Left cardiac atrium (tissue), 4 donors: Measurements from ENCODE around the gene G6PC1. TPM values are rescaled to one million over a fixed set of nuclear protein-coding genes. Genes with fewer than 3 reads are reported as not detected.
A peak's percentile ranks its signal among the peaks of the same experiment; 100 is the strongest.
"Not testable (repeated sequence)": the region's sequence is repeated elsewhere in the genome, so short reads cannot be mapped to it uniquely, and the experiment has no call there.

Experiments used
- ATAC-seq, 2 donors: fragments of 200-7000 bp; cut with Tn5 transposase; one replicate each; pipeline ENCODE4 v1.9.1; 2020; ENCODE audit warnings: mild to moderate bottlenecking in 2 of 2, moderate library complexity in 2 of 2
- DNase-seq: peaks from one replicate; pipeline ENCODE4 v3.0.0-alpha.2; 2020
- intact Hi-C, 2 donors: fragments of 100-400 bp; cut with DNase I; formaldehyde crosslinking; loops; one replicate each; pipeline versions ENCODE4 v1.14.1 to v1.15.1; 2022 to 2023
- total RNA-seq, 2 donors: library from RNA; stranded (reverse); fragmentation: NEBNext Ultra II Directional; extraction: Animal tissue kit (Norgen Biotek cat#: 25700); gene quantifications; one replicate each; pipeline ENCODE4 v1.2.1, GENCODE V29; 2021
- donor health status: DM: no; HTN: yes; CAD: no.
- donor health status: DM: no; HTN: yes; CAD: no; lungs with severe emphysema.
- donor health status: DM: yes; HTN: yes; CAD: no.
- donor health status: Dilated cardiomyopathy.

G6PC1 gene
- total RNA-seq, 2 donors from 2014 or later = not detected

DNA sequence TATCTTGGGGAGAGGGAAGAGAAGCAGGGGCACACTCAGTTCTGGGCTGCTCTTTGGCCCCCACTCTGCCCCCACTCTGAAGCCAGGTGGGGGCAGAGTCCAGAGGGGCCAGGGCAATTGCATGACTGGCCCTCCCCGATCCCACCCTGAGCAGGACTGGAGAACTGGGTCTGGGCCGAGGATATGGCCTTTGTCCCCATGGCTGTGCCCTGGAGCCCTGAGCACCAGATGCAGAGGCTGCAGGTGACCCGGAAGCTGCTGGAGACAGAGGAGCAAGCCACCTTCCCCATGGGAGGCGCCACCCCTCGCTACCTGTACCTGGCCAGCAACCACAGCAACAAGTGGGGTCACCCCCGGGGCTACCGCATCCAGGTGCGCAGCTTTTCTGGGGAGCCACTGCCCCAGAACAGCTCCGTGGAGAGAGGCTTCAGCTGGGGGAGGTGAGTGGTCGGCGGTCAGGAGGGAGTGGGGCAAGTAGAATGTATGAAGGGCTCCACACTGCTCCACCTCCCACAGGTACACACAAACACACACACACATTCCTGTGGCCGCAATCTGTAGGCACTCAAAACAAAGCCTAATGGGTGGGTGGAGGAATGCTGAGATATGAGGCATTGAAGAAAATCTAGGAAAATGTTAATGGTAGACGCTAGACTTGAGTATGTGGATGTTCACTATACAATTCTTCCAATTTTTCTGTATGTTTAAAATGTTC, 28.2 kb upstream of the G6PC1 start:
- intact Hi-C loops = no loop called here
- no peak for DNase-seq

DNA sequence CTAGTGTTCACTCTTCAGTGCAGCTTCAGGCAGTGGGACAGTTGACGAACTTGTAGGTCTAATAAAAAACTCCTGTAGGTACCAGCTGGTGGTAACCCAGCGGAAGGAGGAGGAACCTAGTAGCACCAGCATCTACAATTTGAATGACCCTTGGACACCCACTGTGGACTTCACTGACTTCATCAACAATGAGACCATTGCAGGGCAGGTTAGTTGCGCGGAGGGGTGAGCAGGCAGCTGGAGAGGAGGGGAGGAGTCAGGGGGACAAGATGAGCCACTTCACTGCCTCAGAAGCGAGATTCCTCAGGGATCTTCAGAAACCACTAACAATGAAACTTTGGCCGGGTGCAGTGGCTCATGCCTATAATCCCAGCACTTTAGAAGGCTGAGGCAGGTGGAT, 27.3 kb upstream of the G6PC1 start:
- no peak for ATAC-seq
- intact Hi-C loops = no loop called here
- DNase-seq = no peak

More for the DNA sequence above, 28.2 kb upstream of the G6PC1 start:
- ATAC-seq = no peak

DNA sequence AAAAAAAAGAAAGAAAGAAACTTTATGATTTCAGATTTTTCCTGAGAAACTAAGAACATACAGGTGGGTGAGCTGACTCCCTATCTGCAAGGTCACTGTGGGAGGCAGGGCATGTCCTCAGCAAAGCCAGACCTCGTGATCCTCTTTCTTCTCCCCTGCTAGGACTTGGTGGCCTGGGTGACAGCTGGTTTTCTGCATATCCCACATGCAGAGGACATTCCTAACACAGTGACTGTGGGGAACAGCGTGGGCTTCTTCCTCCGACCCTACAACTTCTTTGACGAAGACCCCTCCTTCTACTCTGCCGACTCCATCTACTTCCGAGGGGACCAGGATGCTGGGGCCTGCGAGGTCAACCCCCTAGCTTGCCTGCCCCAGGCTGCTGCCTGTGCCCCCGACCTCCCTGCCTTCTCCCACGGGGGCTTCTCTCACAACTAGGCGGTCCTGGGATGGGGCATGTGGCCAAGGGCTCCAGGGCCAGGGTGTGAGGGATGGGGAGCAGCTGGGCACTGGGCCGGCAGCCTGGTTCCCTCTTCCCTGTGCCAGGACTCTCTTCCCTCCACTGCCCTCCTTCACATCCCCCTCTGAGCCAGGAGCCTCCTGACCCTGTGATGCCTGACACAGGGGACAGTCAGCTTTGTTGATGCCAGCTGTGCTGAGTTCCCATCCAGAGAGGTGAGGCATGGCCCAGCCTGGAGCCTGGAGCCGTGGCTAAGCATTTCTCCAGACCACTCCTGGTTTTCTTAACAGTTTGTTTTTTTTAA, 26.5 kb upstream of the G6PC1 start:
- peak in 1 of 2 donors; percentile 30 for ATAC-seq
- DNase-seq, intact Hi-C loops: not testable (repeated sequence)

DNA sequence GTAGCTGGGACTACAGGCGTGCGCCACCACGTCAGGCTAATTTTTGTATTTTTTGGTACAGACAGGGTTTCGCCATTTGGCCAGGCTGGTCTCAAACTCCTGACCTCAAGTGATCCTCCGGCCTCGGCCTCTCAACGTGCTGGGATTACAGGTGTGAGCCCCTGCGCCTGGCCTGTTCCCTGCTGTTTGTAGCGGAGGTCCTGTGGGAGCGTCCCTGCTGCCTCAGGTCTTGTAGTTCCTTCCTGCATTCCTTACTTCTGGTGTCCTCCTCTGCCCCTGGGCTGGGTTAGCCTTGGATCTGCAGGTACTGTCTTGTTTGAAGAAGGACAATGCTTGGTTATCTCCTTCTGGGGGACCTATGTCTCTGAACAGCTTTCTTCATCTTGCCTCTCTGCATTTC, 23.6 kb upstream of the G6PC1 start:
- ATAC-seq = no peak
- intact Hi-C loops = loop anchor here in 1 of 2 donors (5.0 kb wide), 1 partner anchor 35 kb away; no protein-coding TSS in a partner anchor
- DNase-seq = no peak

DNA sequence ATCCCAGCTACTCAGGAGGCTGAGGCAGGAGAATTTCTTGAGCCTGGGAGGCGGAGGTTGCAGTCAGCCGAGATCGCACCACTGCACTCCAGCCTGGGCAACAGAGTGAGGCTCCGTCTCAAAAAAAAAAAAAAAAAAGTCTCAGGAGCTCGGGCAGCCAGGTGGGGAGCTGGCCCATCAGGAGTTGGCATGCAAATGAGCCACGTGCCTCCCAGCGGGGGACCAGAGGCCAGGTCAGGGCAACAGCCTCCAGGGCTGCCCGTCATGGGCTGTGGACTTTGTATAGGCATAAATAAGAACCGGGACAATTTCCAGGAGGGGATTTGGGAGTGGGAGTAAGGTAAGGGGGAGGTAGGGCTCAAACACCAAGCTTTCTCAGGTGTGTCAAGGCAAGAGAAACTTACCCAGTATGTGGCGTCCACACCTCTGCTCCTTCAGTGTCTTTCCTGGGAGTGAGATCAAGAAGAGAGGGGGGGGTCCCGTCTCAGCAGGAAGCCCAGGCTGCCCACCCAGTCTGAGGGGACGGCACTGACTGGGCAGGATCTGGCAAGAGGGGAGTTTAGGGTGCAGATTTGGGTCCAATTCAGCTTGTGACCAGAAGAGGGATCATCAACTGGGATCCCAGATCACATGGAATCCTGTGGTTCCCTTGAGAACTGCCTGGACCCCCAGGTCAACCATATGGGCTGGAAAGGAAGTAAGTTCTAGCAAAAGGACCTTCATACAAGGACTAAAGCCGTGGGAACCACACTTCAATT, 22.3 kb upstream of the G6PC1 start:
- ATAC-seq = no peak

DNA sequence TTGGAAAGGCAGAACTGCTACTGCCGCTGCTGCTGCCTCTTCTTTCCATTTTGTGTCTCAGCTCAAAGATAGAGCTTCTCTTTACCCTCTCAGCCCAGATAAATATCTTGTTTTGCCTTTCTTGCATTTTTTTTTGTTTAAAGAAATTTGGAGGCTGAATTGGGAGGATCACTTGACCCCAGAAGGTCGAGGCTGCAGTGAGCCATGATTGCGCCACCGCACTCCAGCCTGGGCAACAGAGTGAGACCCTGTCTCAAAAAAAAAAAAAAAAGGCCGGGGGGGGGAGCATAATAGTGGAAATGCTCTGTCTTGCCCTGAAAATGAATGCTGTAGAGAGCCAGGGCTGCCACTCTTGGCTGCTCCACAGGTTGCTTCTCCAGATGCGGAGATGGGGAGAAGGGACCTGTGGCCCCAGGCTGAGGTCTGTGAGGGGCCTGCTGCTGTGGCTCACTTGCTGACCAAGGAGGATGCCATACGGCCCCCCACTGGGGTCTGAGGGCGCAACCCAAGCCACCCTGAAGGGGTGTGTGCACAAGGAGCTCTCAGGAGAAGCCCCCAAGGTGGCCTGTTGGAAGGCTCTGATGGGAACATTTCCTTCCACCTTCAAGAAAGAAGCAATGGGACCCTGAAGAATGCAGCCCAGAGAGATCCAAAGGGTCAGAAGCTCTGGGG, 21.5 kb upstream of the G6PC1 start:
- no peak for DNase-seq
- no peak for ATAC-seq
- intact Hi-C loops = loop anchor here in 1 of 2 donors (5.0 kb wide), 1 partner anchor 33 kb away; no protein-coding TSS in a partner anchor

More for the DNA sequence above, 22.3 kb upstream of the G6PC1 start:
- DNase-seq = no peak
- intact Hi-C loops = loop anchor here in 1 of 2 donors (5.0 kb wide), 1 partner anchor 34 kb away; no protein-coding TSS in a partner anchor

DNA sequence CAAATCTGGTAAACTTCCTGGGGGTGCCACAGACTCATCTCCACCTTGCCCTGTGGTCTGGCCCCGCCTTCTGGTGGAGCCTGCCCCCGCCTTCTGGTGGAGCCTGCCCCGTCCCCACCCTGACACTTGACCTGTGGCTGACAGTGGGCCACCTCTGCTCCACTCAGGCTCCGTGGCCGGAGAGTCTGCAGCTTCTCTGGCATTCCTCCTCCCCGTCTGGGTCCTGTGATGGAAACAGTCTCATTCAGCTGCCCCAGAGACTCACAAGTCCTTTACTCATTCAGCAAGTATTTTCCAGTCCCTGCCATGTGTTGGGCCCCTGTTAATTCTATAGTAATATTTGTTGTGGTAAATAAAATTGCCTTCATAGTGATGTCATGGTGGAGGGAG, 21.0 kb upstream of the G6PC1 start:
- intact Hi-C loops = loop anchor here in 1 of 2 donors (5.0 kb wide), 1 partner anchor 33 kb away; no protein-coding TSS in a partner anchor
- DNase-seq = no peak
- no peak for ATAC-seq

DNA sequence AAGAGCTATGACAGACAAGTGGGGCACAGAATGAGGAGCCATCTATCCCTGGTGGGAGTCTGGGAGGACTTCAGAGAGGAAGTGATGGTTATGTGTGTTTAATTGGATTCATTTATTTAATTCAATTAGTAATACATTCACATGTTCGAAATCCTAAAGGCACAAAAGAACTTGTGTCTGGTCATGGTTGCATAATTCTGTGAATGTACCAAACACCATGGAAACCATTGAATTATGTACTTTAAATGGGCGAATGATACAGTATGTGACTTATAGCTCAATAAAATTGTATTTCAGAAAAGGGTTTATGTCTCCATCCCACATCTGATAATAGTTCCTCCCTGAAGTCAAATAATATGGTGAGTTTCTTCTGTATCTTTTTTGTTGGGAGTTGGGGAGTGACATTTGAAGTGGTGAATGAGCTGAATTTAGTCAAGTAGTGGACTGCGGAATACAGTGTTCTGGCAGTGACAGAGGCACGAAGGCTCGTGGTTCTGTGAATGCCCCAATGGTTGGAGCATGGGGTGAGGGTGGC, 19.8 kb upstream of the G6PC1 start:
- intact Hi-C loops = no loop called here
- no peak for DNase-seq
- no peak for ATAC-seq

DNA sequence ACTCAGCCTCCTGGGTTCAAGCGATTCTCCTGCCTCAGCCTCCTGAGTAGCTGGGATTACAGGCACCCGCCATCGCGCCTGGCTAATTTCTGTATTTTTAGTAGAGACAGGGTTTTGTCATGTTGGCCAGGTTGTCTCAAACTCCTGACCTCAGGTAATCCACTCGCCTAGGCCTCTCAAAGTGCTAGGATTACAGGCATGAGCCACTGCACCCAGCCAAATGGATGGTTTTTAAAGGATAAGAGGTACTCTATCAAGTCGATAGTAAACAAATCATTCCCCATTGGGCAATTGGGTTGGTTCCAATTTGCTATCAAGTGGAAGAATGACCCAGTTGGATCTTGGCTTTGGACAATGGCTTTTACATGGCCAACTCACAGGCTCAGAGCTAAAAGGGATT, 18.9 kb upstream of the G6PC1 start:
- ATAC-seq, intact Hi-C loops, DNase-seq: not testable (repeated sequence)

DNA sequence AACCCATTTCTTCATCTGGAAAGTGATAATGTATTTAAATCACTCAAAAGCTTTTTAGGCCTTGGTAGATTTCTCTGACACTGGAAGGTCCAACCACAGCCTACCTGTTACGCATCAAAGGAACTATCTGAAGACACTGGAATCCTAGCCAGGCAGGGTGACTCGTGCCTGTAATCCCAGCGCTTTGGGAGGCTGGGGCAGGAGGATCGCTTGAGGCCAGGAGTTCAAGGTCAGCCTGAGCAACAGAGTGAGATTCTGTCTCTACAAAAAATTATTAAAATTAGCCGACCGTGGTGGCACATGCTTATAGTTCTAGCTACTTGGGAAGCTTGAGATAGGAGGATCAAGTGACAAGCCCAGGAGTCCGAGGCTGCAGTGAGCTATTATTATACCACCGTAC, 18.4 kb upstream of the G6PC1 start:
- no peak for DNase-seq
- intact Hi-C loops = no loop called here
- ATAC-seq = no peak

DNA sequence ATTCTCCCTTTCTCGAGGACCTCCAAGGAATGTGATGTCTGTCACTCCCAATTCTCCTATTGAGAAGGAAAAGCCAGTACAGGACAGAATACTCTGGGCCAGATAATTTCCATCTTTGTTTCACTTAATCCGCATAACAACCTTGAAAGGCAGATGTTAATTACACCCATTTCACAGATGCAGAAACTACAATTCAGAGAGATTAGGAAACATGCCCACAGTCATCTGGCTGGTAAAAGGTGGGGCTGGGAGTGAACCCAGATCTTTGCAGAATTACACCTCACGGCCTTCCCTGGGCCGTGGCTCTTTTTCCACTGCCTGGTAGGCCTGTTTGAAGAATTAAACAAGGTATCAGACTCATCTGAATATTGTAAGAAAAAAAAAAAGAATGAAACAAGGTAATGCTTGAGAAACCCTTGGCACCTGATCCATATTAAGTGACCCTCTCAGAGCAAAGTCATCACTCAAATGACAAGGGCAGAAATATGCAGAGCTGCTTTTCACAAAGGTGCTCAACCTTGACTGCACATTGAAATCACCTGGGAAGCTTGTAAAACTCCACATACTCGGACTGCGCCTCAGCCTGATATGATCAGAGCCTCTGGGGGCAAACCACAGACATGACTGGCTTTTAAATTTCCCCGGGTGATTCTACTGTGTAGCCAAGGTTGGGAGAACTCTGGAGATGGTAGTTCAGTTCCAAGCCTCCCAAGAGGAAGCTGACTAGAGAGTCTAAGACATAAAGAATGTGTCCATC, 16.6 kb upstream of the G6PC1 start:
- DNase-seq (no peak), ATAC-seq (no peak)
- intact Hi-C loops = no loop called here

DNA sequence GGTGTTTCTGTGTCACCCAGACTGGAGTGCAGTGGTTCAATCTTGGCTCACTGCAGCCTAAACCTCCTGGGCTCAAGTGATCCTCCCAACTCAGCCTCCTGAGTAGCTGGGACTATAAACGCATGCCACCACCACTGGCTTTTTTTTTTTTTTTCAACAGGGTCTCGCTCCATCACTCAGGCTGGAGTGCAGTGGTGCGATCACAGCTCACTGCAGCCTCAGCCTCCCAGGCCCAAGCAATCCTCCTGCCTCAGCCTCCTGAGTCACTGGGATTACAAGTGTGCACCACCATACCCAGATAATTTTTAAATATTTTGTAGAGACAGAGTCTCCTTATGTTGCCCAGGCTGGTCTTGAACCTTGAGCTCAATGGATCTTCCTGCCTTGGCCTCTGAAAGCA, 14.8 kb upstream of the G6PC1 start:
- DNase-seq, intact Hi-C loops, ATAC-seq: not testable (repeated sequence)

DNA sequence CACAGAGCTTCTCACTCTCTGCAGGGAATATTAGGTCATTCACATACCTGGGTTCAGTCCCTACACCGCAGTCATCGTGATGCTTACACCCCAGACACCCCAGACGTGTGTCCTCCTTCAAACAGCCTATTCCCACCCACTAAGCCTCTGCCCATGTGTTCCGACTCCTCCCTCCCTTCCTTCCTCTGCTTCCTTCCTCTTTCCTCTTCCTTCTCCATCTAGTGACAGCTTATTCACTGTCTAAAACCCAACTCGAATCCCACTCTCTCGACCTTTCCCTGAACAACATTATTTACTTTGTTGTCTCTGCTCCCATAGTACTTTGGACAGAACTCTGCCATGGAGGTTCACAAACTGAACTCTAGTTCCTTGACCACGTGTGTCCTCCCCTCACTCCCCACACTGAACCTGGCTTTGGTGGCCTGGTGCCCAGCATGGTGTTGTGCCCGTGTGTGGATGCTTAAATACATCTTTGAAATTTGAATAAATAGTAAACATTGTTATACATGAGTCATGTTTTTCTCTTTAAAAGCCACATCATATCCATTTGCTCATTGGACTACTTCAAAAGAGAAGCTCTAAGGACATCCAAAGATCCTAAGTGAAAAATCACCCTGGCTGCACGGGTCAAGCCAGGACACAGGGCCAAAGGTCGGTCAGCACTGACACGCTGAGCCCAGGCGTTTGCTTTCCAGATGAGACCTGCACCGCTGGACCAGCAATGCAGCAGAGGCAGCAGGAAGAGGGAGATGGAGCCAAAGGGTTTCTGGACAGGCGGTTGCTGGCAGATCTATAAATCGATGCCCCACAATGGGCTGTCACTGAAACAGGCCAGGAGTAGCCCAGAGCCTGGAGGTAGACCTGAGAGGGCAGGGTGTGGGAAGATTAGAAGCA, 14.1 kb upstream of the G6PC1 start:
- DNase-seq (no peak), ATAC-seq (peak in 1 of 2 donors; percentile 56)
- intact Hi-C loops = no loop called here

DNA sequence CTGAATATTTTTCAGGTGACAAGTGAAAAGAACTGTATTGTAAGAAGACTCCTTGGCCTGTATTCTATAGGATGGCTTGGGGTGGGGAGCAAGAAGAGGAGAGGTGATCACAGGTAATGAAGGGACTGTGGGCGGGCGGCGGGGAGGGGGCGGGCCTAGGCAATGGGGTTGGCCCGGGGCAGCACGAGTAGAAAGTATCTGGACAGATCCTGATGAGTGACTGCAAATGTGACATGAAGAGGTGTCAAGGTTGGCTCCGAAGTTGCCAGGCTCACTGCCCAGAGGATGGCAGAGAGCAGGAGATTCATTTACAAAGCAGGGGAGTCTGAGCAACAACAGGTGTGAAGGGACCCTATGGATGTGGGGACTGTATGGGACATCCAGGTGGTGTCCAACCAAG, 10.8 kb upstream of the G6PC1 start:
- intact Hi-C loops = no loop called here
- DNase-seq (peak; percentile 46), ATAC-seq (peak; percentile 65 to 66)

DNA sequence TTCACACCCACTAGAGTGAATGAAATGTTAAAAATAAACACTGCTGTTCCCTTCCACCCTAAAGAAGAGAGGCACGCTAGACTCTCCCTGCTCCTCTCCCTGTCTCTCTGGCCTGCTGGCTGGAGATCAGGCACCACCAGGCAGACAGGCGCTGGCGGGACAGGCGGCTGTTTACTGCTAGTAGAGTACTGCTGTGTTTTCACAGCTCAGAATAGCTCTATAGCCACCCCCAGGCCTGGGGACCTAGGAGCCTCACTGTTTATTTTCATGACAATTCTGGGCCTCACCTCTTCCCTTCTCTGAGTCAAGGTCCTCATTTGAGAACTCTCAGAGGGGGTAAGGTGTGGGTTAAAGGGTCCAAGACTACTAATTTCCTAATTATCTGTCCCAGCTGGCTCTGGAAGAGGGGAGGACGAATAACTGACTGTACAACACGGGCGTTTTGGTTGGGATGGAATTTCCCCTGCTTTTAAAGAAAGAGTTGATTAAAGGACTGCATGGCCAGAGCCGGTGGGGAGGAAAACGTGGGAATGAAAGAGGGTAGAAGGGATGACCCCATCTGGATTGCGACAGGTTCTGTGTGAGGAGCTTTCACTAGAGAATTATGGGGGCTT, 9.0 kb upstream of the G6PC1 start:
- peak; percentile 88 to 94 for ATAC-seq
- peak; percentile 62 for DNase-seq
- intact Hi-C loops = no loop called here

DNA sequence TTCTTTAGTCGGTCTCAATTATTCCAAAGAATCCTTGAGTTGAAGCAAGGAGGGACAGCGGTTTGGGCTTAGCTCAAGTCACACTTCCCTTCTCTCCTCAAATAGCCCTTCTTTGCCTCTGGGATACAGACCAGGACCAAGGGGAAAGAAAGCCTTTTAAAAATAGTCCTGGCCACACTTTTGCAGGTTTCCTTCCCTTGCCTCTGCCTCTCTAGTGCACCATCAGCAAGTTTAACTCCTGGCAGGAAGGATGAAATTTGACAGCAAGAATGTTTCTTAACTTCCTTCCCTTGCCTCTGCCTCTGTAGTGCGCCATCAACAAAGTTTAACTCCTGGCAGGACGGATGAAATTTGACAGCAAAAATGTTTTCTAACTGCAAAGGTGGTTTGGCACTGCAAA, 7.2 kb upstream of the G6PC1 start:
- intact Hi-C loops = no loop called here
- no peak for ATAC-seq

More for the DNA sequence above, 7.2 kb upstream of the G6PC1 start:
- no peak for DNase-seq
